Measurements from ENCODE around the gene MPEG1. TPM values are rescaled to one million over a fixed set of nuclear protein-coding genes. Genes with fewer than 3 reads are reported as not detected.

The MPEG1 gene
- total RNA-seq, 1 experiment from 2014 or later = 0.08 TPM

GRCh38 chr11:59261150-59261549 is 48.4 kb upstream of the MPEG1 start:
- no peaks in the 10 kb centered on the region for H3K36me3 ChIP-seq (ENCODE audit: control insufficient read depth, insufficient read depth, low read length)
- no peaks in the 10 kb centered on the region for H3K9me3 ChIP-seq (ENCODE audit: control insufficient read depth, insufficient read depth, low read depth, low read length)
- TF ChIP-seq POLR2AphosphoS5 (IDR thresholded peaks at IDR 0.05; ENCODE audit: low read depth, low read length) = no peak
- no peak for TF ChIP-seq SIN3A (IDR thresholded peaks at IDR 0.05; ENCODE audit: borderline replicate concordance, insufficient read depth, low read depth, low read length)
- TF ChIP-seq, protein P1, sequence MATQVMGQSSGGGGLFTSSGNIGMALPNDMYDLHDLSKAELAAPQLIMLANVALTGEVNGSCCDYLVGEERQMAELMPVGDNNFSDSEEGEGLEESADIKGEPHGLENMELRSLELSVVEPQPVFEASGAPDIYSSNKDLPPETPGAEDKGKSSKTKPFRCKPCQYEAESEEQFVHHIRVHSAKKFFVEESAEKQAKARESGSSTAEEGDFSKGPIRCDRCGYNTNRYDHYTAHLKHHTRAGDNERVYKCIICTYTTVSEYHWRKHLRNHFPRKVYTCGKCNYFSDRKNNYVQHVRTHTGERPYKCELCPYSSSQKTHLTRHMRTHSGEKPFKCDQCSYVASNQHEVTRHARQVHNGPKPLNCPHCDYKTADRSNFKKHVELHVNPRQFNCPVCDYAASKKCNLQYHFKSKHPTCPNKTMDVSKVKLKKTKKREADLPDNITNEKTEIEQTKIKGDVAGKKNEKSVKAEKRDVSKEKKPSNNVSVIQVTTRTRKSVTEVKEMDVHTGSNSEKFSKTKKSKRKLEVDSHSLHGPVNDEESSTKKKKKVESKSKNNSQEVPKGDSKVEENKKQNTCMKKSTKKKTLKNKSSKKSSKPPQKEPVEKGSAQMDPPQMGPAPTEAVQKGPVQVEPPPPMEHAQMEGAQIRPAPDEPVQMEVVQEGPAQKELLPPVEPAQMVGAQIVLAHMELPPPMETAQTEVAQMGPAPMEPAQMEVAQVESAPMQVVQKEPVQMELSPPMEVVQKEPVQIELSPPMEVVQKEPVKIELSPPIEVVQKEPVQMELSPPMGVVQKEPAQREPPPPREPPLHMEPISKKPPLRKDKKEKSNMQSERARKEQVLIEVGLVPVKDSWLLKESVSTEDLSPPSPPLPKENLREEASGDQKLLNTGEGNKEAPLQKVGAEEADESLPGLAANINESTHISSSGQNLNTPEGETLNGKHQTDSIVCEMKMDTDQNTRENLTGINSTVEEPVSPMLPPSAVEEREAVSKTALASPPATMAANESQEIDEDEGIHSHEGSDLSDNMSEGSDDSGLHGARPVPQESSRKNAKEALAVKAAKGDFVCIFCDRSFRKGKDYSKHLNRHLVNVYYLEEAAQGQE (IDR thresholded peaks at IDR 0.05; ENCODE audit: insufficient read depth in 1 of 2, low read depth in 2 of 2, low read length in 1 of 2) = no peak
- no peak for TF ChIP-seq TCF7L2 (IDR thresholded peaks at IDR 0.05; ENCODE audit: low read depth, low read length)
- TF ChIP-seq, protein P2, sequence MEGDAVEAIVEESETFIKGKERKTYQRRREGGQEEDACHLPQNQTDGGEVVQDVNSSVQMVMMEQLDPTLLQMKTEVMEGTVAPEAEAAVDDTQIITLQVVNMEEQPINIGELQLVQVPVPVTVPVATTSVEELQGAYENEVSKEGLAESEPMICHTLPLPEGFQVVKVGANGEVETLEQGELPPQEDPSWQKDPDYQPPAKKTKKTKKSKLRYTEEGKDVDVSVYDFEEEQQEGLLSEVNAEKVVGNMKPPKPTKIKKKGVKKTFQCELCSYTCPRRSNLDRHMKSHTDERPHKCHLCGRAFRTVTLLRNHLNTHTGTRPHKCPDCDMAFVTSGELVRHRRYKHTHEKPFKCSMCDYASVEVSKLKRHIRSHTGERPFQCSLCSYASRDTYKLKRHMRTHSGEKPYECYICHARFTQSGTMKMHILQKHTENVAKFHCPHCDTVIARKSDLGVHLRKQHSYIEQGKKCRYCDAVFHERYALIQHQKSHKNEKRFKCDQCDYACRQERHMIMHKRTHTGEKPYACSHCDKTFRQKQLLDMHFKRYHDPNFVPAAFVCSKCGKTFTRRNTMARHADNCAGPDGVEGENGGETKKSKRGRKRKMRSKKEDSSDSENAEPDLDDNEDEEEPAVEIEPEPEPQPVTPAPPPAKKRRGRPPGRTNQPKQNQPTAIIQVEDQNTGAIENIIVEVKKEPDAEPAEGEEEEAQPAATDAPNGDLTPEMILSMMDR (IDR thresholded peaks at IDR 0.05) = no peak
- in situ Hi-C loops (cut with HindIII; ENCODE audit: low pct_unique_long_range_greater_than_20kb, low sequenced_read_pairs) = no loop called here
- BruUV-seq (replicated peaks) = no TSS peak
- ChIA-PET POLR2A (no interaction called here), CTCF (no interaction called here)
- DNase-seq (ENCODE audit: low read depth, low spot score) (no peak), ATAC-seq (no peak)
- no peak overlapping the region for H3K27ac ChIP-seq (ENCODE audit: low read length)
- H3K4me3 ChIP-seq (ENCODE audit: low read depth in 2 of 2, low read length in 2 of 2) = no peak overlapping the region
- peaks cover 2% of the 10 kb centered on the region; the same call in 1 of the 2 replicates for H3K27me3 ChIP-seq (ENCODE audit: control insufficient read depth, insufficient read depth, low read length)
- intact Hi-C loops (cut with micrococcal nuclease; ENCODE audit: unreplicated experiment) = loop anchor here (10.0 kb wide), 1 partner anchor 164 kb away; the partner anchor contains the start of gene OR5A2
- no peaks in the 10 kb centered on the region for H3K4me1 ChIP-seq (ENCODE audit: control insufficient read depth, insufficient read depth, low read length)

- Histone ChIP-seq H3K27ac (ENCODE audit: low read length) (no peak overlapping the region), H3K4me3 (ENCODE audit: low read depth in 2 of 2, low read length in 2 of 2) (no peak overlapping the region), H3K4me1 (ENCODE audit: control insufficient read depth, insufficient read depth, low read length) (no peaks in the 10 kb centered on the region), H3K27me3 (ENCODE audit: control insufficient read depth, insufficient read depth, low read length) (peaks cover 2% of the 10 kb centered on the region; the same call in 1 of the 2 replicates), H3K9me3 (ENCODE audit: control insufficient read depth, insufficient read depth, low read depth, low read length) (no peaks in the 10 kb centered on the region), H3K36me3 (ENCODE audit: control insufficient read depth, insufficient read depth, low read length) (no peaks in the 10 kb centered on the region)
- intact Hi-C loops (cut with micrococcal nuclease; ENCODE audit: unreplicated experiment) = loop anchor here (10.0 kb wide), 1 partner anchor 165 kb away; the partner anchor contains the start of gene OR5A2
- POLR2A ChIA-PET = no interaction called here
- BruUV-seq (replicated peaks) = no TSS peak
- ATAC-seq = no peak
- CTCF ChIA-PET = no interaction called here
- TF ChIP-seq, protein P1 (IDR thresholded peaks at IDR 0.05; ENCODE audit: insufficient read depth in 1 of 2, low read depth in 2 of 2, low read length in 1 of 2) = no peak
- no peak for TF ChIP-seq POLR2AphosphoS5 (IDR thresholded peaks at IDR 0.05; ENCODE audit: low read depth, low read length)
- TF ChIP-seq, protein P2 (IDR thresholded peaks at IDR 0.05) = no peak
- no peak for TF ChIP-seq TCF7L2 (IDR thresholded peaks at IDR 0.05; ENCODE audit: low read depth, low read length)
- no peak for TF ChIP-seq SIN3A (IDR thresholded peaks at IDR 0.05; ENCODE audit: borderline replicate concordance, insufficient read depth, low read depth, low read length)
- in situ Hi-C loops (cut with HindIII; ENCODE audit: low pct_unique_long_range_greater_than_20kb, low sequenced_read_pairs) = no loop called here
- no peak for DNase-seq (ENCODE audit: low read depth, low spot score)
Measured at GRCh38 chr11:59259867-59260475, 47.2 kb upstream of the MPEG1 start.

Data from Panc1 (cell line).